B cell (primary cell): ENCODE measurements around the gene BCL2. TPM values are rescaled to one million over a fixed set of nuclear protein-coding genes. Genes with fewer than 3 reads are reported as not detected.

Experiments
- ATAC-seq: fragments of 200-7000 bp; cut with Tn5 transposase; one replicate; pipeline ENCODE4 v1.10.0; 2021; ENCODE audit warnings: low read depth, mild to moderate bottlenecking, moderate number of reproducible peaks, moderate library complexity
- CTCF ChIA-PET: fragments of 350-600 bp; sonication (Branson Sonifier 250); formaldehyde crosslinking; loops from one replicate; lab custom pipeline; 2021; ENCODE audit warnings: antibody characterized with exemption, inconsistent platforms; lab: Charles Lee
- POLR2A ChIA-PET: fragments of 350-600 bp; sonication (Branson Sonifier 250); formaldehyde crosslinking; loops from one replicate; lab custom pipeline; 2021; ENCODE audit warnings: antibody characterized with exemption; lab: Charles Lee
- DNase-seq: peaks from one replicate; pipeline ENCODE4 v3.0.0; 2013
- H2AFZ ChIP-seq: 2 replicates; pipeline ENCODE4 v1.6.1; 2012; ENCODE audit warnings: mild to moderate bottlenecking, low read depth, low read length; ENCODE audit not compliant: insufficient read depth, poor library complexity, severe bottlenecking
- H3K27ac ChIP-seq, 2 donors: 1 replicate in 1 of 2; 2 replicates in 1 of 2; pipeline ENCODE4 v1.5.1; 2012 to 2013; ENCODE audit warnings: low read length in 2 of 2, mild to moderate bottlenecking in 2 of 2, moderate library complexity in 1 of 2
- H3K27me3 ChIP-seq, 4 experiments: fragments of 200-600 bp in 1 of 4; sonication (generic) in 1 of 4; replicated peaks in 1 of 4; 1 replicate in 2 of 4; 2 replicates in 2 of 4; pipeline versions ENCODE4 v1.6.1 to v1.7.0; 2013 to 2016; ENCODE audit warnings: low read length in 3 of 4, mild to moderate bottlenecking in 2 of 4, mixed read lengths in 1 of 4, moderate library complexity in 1 of 4; ENCODE audit not compliant: insufficient read depth in 4 of 4, control insufficient read depth in 3 of 4; ENCODE audit errors: control extremely low read depth in 1 of 4
- H3K36me3 ChIP-seq, 2 experiments: replicated peaks in 1 of 2; 1 replicate in 1 of 2; 2 replicates in 1 of 2; pipeline versions ENCODE4 v1.6.1 to v1.7.1; 2013; ENCODE audit warnings: low read length in 1 of 2; ENCODE audit not compliant: insufficient read depth in 2 of 2, control insufficient read depth in 1 of 2; ENCODE audit errors: control extremely low read depth in 1 of 2, extremely low read depth in 1 of 2
- H3K4me1 ChIP-seq, 2 donors: fragments of 200-600 bp in 1 of 2; sonication (generic) in 1 of 2; 1 replicate in 1 of 2; 2 replicates in 1 of 2; pipeline versions ENCODE4 v1.5.1 to v1.6.1; 2013 to 2017; ENCODE audit warnings: low read length in 2 of 2; ENCODE audit not compliant: control insufficient read depth in 2 of 2, insufficient read depth in 2 of 2
- H3K4me2 ChIP-seq: replicated peaks from 2 replicates; pipeline ENCODE3; 2012; ENCODE audit warnings: mild to moderate bottlenecking, low read depth, low read length; ENCODE audit not compliant: poor library complexity, severe bottlenecking
- H3K4me3 ChIP-seq, 5 experiments: fragments of 200-600 bp in 1 of 5; sonication (generic) in 1 of 5; 1 replicate in 3 of 5; 2 replicates in 2 of 5; pipeline versions ENCODE4 v1.5.1 to v1.7.0; 2011 to 2016; ENCODE audit warnings: low read length in 4 of 5, mild to moderate bottlenecking in 4 of 5, low read depth in 2 of 5, control low read depth in 1 of 5, moderate library complexity in 1 of 5; ENCODE audit not compliant: insufficient read depth in 1 of 5; ENCODE audit errors: control extremely low read depth in 1 of 5, extremely low read depth in 1 of 5
- H3K79me2 ChIP-seq: fragments of 200-600 bp; sonication (generic); one replicate; pipeline ENCODE4 v1.6.0; 2016; ENCODE audit warnings: low read length; ENCODE audit not compliant: control insufficient read depth, insufficient read depth
- H3K9ac ChIP-seq: fragments of 200-600 bp; sonication (generic); 2 replicates; pipeline ENCODE4 v1.6.1; 2017; ENCODE audit warnings: mild to moderate bottlenecking, low read length, moderate library complexity
- H3K9me3 ChIP-seq, 3 donors: one replicate each; pipeline versions ENCODE4 v1.6.1 to v1.7.1; 2013; ENCODE audit warnings: low read length in 2 of 3; ENCODE audit not compliant: control insufficient read depth in 2 of 3, insufficient read depth in 1 of 3; ENCODE audit errors: control extremely low read depth in 1 of 3
- H4K20me1 ChIP-seq: 2 replicates; pipeline ENCODE4 v1.6.0; 2012; ENCODE audit warnings: mild to moderate bottlenecking, low read length; ENCODE audit not compliant: insufficient read depth, control insufficient read depth, poor library complexity, severe bottlenecking
- H3K27ac Mint-ChIP-seq: one replicate; pipeline ENCODE4 v1.8.0; 2021; ENCODE audit warnings: mixed read lengths
- H3K27me3 Mint-ChIP-seq: one replicate; pipeline ENCODE4 v1.8.0; 2021; ENCODE audit warnings: mixed read lengths
- H3K4me1 Mint-ChIP-seq: one replicate; pipeline ENCODE4 v1.8.0; 2021; ENCODE audit warnings: mixed read lengths
- H3K4me3 Mint-ChIP-seq: one replicate; pipeline ENCODE4 v1.8.0; 2021; ENCODE audit warnings: mixed read lengths
- H3K9me3 Mint-ChIP-seq: one replicate; pipeline ENCODE4 v1.8.0; 2022; ENCODE audit warnings: mixed read lengths; ENCODE audit not compliant: insufficient read depth
- EZH2 ChIP-seq: IDR thresholded peaks from 2 replicates; pipeline ENCODE4 v1.6.1; 2012; ENCODE audit warnings: borderline replicate concordance, low read depth, mild to moderate bottlenecking, moderate library complexity, low read length; ENCODE audit not compliant: insufficient read depth, poor library complexity, severe bottlenecking
- WGBS: methylation state at CpG from one replicate; pipeline ENCODE4 v1.1.5; 2013; ENCODE audit warnings: missing lambda C conversion rate; ENCODE audit not compliant: insufficient coverage; 5-methylcytosine and 5-hydroxymethylcytosine counted together
- intact Hi-C: fragments of 100-400 bp; cut with micrococcal nuclease; formaldehyde crosslinking; loops from one replicate; pipeline ENCODE4 v1.10.0; 2022
- polyA plus RNA-seq: library from polyadenylated mRNA; depleted of rRNA; stranded (reverse); fragments of >200 nt; gene quantifications from 2 replicates; pipeline ENCODE4 v1.2.3, GENCODE V29; 2012
- total RNA-seq, 2 donors: library from RNA; stranded (reverse); fragments of 120-200 nt in 1 of 2; gene quantifications; 1 replicate in 1 of 2; 2 replicates in 1 of 2; pipeline versions ENCODE4 v1.2.3 to v1.2.4, GENCODE V29; 2013 to 2022
- TF ChIP-seq, protein P1 (sequence below): fragments of 200-600 bp; IDR thresholded peaks from one replicate; pipeline ENCODE4 v1.8.0; 2022; ENCODE audit warnings: antibody characterized with exemption, mild to moderate bottlenecking

The BCL2 gene
- total and polyA plus RNA-seq, 2 donors (not counting 1 experiment from before 2014, with no cell fraction given): 27.6 to 144 TPM

DNA sequence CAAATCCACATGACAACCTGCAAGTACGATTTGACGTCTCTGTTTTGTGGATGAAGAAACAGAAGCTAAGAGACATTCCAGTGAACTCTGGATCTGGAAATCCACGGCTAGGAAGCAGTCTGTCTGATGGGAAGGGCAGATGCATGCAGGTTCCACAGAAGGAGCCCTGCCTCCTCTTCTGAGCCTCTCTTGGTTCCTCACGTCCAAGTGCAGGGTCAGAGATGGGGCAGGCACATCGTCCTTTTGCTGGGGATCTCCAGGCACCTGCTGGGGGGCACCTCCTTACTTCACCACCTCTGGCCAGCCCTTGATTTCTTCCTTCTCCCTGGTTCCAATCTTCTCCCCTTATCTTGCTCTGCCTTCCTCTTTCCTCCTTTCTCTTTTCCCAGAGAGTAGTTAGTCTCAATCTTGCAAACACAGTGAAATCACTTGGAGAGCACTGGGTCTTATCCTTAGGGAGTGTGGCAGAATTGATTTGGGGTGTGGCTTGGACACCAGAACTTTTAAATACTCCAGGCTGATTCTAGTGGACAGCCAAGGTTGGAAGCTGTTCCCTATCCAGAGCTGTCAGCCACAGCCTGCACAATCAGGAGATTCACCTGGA lies 137.8 kb downstream of the BCL2 start:
- H3K4me2 ChIP-seq: peak overlapping the region; percentile 67
- no peaks in the 10 kb centered on the region for H3K9me3 Mint-ChIP-seq
- H3K4me1 Mint-ChIP-seq: peaks cover 90% of the 10 kb centered on the region
- no peak for DNase-seq
- peak overlapping the region; percentile 78 for H3K27ac Mint-ChIP-seq
- no peak overlapping the region for H2AFZ ChIP-seq
- H3K9me3 ChIP-seq: no peaks in the 10 kb centered on the region
- H3K36me3 ChIP-seq: no peaks in the 10 kb centered on the region
- H3K27ac ChIP-seq: peak overlapping the region; percentile 29 to 30
- H3K9ac ChIP-seq: peak overlapping the region; percentile 28
- peaks cover 75 to 80% of the 10 kb centered on the region in 2 donors for H3K4me1 ChIP-seq
- H3K4me3 Mint-ChIP-seq: peak overlapping the region; percentile 67
- intact Hi-C loops: loop anchor here (2.0 to 10.0 kb wide), 3 partner anchors 15 to 47 kb away; no protein-coding TSS in a partner anchor
- no peaks in the 10 kb centered on the region for H3K27me3 Mint-ChIP-seq
- peaks cover 7% of the 10 kb centered on the region for H4K20me1 ChIP-seq
- ChIA-PET POLR2A (interaction anchor here (1.1 kb wide), 1 partner anchor 10 kb away, joined by 3 read pairs; no protein-coding TSS in a partner anchor), CTCF (interaction anchor here (0.8 to 2.5 kb wide), 8 partner anchors 8 to 141 kb away, joined by 3 to 10 read pairs (median 4); no protein-coding TSS in a partner anchor)
- ATAC-seq: no peak
- peak overlapping the region in 1 of 5 experiments; percentile 45 for H3K4me3 ChIP-seq
- H3K79me2 ChIP-seq: peaks cover 94% of the 10 kb centered on the region
- no peaks in the 10 kb centered on the region for H3K27me3 ChIP-seq
- 79% methylated on average over 5 of the region's 5 CpGs for WGBS
- TF ChIP-seq, protein P1, sequence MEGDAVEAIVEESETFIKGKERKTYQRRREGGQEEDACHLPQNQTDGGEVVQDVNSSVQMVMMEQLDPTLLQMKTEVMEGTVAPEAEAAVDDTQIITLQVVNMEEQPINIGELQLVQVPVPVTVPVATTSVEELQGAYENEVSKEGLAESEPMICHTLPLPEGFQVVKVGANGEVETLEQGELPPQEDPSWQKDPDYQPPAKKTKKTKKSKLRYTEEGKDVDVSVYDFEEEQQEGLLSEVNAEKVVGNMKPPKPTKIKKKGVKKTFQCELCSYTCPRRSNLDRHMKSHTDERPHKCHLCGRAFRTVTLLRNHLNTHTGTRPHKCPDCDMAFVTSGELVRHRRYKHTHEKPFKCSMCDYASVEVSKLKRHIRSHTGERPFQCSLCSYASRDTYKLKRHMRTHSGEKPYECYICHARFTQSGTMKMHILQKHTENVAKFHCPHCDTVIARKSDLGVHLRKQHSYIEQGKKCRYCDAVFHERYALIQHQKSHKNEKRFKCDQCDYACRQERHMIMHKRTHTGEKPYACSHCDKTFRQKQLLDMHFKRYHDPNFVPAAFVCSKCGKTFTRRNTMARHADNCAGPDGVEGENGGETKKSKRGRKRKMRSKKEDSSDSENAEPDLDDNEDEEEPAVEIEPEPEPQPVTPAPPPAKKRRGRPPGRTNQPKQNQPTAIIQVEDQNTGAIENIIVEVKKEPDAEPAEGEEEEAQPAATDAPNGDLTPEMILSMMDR: no peak
- TF ChIP-seq EZH2: no peak

DNA sequence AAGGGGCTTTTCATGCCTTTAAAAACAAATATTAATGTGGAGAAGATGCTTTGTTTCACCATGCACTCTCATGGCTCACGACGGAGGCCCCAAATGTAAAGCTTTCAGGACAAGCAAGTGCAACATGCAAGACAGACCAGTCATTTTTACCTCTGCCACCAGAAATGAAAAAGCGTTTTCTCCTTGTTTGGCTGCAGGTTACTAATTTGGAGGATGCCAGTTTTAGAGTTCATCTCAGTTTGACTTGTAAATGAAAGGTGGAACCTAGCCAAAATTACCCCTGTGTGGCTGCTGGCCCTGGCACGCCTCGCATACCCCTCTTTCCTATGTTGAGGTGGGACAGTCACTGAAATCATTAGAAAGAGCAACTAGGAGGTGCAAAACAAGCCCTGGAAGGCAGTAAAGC lies 138.6 kb downstream of the BCL2 start:
- H4K20me1 ChIP-seq: peaks cover 7% of the 10 kb centered on the region
- no peaks in the 10 kb centered on the region for H3K27me3 ChIP-seq
- no peak for ATAC-seq
- H3K27ac ChIP-seq: peak overlapping the region in 1 of 2 donors; percentile 25
- Mint-ChIP-seq H3K4me1 (peaks cover 88% of the 10 kb centered on the region), H3K9me3 (no peaks in the 10 kb centered on the region), H3K27me3 (no peaks in the 10 kb centered on the region), H3K4me3 (peak overlapping the region; percentile 67), H3K27ac (peak overlapping the region; percentile 78)
- H3K4me3 ChIP-seq: no peak overlapping the region
- H3K79me2 ChIP-seq: peaks cover 92% of the 10 kb centered on the region
- no peak overlapping the region for H2AFZ ChIP-seq
- TF ChIP-seq, protein P1: no peak
- no peak for TF ChIP-seq EZH2
- no peak for DNase-seq
- H3K9ac ChIP-seq: no peak overlapping the region
- peak overlapping the region; percentile 67 for H3K4me2 ChIP-seq
- H3K4me1 ChIP-seq: peaks cover 71 to 75% of the 10 kb centered on the region in 2 donors
- intact Hi-C loops: loop anchor here (10.0 kb wide), 1 partner anchor 46 kb away; no protein-coding TSS in a partner anchor
- H3K36me3 ChIP-seq: no peaks in the 10 kb centered on the region
- ChIA-PET CTCF (interaction anchor here (0.9 to 2.5 kb wide), 6 partner anchors 9 to 142 kb away, joined by 3 to 10 read pairs (median 6); no protein-coding TSS in a partner anchor), POLR2A (interaction anchor here (1.1 kb wide), 1 partner anchor 9 kb away, joined by 3 read pairs; no protein-coding TSS in a partner anchor)
- no peaks in the 10 kb centered on the region for H3K9me3 ChIP-seq
- WGBS: 57% methylated on average over 2 of the region's 5 CpGs
